ENCODE data around the gene HBZ. TPM values are rescaled to one million over a fixed set of nuclear protein-coding genes. Genes with fewer than 3 reads are reported as not detected.
"Not testable (repeated sequence)": the region's sequence is repeated elsewhere in the genome, so short reads cannot be mapped to it uniquely, and the experiment has no call there.

Gene HBZ
- 1 to 10 TPM in 3 of 4 donors, under 1 TPM in 1; 0.74 to 9.7 (median 3.0) TPM for polyA plus RNA-seq (ENCODE audit: insufficient read length in 4 of 4)

DNA sequence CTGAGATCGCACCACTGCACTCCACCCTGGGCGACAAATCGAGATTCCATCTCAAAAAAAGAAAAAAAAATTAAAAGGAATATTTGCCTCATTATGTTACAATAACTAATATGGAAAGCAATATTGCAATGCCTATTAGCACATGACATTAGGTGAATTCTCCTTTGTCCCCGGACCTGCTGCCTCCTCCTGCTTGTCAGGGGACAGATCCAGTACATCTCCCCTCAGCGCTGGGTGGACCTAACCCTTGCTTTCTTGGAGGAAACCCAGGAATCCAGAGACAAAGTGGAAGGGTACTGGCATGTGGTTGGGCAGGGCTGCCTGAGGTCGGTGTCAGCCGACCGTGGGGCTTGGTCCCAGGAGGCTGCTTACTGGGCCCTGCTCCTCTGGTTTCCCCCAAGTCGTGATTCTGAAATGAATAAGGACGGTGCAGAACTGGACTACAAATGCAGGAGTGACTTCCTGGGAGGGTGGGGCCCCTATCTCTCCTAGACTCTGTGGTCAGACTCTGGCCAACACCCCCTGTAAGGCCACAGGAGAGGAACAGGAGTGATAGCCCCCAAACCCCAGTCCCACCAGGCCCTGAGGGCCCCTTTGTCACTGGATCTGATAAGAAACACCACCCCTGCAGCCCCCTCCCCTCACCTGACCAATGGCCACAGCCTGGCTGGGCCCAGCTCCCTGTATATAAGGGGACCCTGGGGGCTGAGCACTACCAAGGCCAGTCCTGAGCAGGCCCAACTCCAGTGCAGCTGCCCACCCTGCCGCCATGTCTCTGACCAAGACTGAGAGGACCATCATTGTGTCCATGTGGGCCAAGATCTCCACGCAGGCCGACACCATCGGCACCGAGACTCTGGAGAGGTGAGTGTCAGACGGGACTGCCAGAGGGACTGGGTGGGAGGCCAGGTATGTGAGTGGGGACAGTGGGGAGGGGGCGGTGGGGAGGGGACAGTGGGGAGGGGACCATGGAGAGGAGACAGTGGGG lies at the start of gene HBZ:
TSS of gene HBZ (plus strand) at position 504 of the 988 bp plus-strand sequence. CDS start at position 770, 266 bp downstream.
- no peak for DNase-seq (ENCODE audit: low read depth in 4 of 4, low spot score in 3 of 4)

DNA sequence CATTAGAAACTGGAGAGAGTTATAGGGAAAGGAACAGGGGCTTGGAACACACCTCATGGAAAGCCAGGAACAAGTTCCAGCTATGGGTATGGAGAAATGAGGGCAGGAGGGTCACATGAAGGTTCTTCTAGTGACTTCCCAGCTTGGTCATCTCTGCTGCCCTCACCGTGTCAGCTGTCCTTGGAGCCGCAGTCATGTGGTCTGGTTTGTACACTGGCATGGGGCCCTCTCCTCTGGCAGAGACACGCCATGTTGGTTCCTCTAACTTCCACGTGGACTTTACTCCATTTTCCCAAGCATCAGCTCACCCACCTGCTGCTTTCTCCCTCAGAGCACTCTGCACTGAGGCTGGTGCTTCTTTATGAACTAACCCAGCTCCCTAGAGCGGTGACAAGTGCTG lies 48.1 kb upstream of the HBZ start:
- DNase-seq (ENCODE audit: low read depth in 4 of 4, low spot score in 3 of 4): no peak

DNA sequence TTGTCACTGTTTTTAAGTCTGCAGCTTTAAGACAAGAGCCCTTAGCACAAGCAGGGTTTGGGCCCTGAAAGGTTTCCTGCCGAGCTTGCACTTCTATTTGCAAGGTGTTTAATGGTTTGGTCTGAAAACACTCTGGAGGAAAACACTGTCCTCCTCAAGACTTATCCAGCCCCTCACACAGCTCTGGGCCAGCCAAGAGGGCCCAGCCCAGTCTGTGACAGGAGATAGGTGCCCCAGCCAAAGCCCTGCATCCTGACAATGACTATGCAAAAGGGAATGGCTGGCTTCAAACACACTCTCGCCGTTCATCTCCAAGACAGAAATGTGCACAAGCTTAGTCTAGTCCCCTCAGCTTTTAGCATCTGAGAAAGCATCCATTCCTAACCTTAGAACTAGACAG lies 47.5 kb upstream of the HBZ start:
- no peak for DNase-seq (ENCODE audit: low read depth in 4 of 4, low spot score in 3 of 4)

DNA sequence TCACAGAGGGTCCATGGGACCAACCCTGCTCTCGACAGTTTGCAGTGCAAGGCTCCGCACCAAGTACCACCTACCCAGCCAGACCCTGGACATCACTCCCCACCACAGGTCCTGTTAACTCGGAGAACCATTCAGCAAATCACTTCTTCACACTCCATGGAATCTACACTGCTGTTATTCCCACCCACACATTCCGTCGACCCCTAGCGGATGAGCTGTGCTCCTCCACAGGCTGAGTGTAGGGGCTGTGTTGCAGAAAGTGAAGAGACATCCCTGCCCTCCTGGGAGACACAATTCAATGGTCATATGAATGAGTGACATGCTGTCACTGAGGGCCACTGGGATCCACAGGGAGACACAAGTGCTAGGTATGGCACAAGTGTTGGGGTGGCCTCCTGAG lies 46.9 kb upstream of the HBZ start:
- no peak for DNase-seq (ENCODE audit: low read depth in 4 of 4, low spot score in 3 of 4)

DNA sequence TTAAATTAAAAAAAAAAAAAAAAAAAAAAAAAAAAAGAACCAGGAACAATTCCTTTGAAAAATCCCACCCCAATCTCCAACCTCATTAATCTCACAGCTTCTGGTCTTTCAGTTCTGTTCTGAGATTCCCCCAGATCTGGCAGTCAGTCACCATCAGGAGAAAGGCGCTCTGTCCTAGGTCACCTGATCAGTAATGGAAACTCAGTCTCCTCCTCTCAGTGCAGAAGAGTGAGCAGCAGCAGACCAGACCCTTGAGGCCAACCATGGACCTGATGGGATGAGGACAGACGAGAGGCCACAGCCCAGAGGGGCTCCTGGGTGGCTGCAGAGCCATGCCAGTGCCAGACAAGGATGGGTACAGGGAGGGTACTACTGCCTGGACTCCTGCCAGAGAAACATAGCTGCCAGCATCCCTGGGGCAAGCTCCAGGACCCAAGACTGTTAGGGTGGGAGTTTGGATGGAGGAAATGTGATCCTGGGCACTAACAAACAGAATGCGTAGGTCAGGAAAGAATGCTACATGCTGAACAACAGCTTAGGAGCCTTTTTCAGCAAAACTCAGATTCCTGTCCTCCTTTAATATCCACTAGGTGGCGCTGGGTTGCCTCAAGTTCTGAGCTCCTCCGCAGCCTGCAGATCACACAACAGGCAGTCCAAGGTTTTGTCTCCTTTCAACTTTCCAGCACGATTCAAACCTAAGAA lies 45.7 kb upstream of the HBZ start:
- DNase-seq (ENCODE audit: low read depth in 4 of 4, low spot score in 3 of 4): peak; percentile 56 to 65 (median 61)

DNA sequence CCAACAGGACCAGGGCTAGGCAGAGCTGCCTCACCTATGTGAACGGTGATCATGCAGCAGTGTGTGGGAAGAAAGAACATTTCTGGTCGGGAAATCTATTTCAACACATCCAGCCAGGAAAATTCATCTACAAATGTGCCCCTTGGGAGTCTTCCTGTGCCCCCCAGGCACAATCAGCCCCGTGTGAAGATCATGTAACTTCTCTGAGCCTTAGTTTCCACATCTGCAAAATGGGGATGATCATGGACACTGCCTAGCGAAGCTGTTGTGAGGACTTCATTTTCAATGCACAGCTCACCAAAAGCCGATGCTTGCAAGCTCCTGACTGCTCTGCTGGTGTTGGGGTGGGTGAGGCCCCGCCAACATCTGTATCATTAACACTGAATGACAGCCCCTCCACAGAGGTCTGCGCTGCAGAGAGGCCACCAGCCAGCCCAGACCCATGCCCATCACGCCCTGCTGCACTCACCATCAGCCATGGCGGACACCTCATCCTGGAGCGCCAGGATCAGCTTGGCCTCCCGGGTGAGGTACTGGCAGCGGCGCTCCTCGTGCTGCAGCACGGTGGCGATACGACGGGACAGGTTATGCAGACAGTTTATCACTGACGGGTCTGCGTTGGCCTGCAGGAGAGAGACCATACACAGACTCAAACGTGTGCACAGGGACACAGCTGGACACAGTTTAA lies 40.1 kb upstream of the HBZ start:
- no peak for DNase-seq (ENCODE audit: low read depth in 4 of 4, low spot score in 3 of 4)

DNA sequence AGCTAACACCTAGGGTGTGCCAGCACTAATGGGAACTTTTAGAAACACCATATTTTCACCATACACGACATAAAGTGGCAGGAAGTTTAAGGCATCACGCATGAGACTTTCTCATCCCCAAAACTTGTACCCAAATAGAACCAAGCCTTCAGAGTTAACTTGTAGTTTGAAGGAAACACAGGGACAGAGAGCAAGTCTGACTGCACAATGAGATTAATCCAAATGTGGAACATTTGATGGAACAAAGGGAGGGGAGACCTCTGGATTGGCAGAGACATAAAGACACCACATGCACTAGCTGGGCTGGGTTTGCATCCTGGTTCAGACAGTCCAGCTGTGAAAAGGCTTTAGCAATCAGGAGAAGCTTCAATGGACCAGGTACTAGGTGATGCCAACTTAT lies 38.1 kb upstream of the HBZ start:
- no peak for DNase-seq (ENCODE audit: low read depth in 4 of 4, low spot score in 3 of 4)

DNA sequence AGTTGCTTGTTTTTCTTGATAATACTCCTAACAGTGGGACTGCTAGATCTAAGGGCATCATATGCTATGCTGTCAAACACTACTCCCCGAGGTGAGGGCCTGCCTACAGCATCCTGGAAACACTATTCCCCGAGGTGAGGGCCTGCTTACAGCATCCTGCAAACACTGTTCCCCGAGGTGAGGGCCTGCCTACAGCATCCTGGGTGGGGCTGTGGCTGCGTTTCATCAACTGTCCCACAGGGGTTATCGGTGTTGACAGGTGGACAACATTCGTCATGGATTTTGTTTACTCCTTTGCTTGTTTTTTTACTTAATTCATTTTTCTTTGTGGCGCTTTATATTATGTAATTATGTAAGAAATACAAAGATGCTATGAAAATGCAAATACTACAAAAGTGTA lies 36.4 kb upstream of the HBZ start:
- no peak for DNase-seq (ENCODE audit: low read depth in 4 of 4, low spot score in 3 of 4)

DNA sequence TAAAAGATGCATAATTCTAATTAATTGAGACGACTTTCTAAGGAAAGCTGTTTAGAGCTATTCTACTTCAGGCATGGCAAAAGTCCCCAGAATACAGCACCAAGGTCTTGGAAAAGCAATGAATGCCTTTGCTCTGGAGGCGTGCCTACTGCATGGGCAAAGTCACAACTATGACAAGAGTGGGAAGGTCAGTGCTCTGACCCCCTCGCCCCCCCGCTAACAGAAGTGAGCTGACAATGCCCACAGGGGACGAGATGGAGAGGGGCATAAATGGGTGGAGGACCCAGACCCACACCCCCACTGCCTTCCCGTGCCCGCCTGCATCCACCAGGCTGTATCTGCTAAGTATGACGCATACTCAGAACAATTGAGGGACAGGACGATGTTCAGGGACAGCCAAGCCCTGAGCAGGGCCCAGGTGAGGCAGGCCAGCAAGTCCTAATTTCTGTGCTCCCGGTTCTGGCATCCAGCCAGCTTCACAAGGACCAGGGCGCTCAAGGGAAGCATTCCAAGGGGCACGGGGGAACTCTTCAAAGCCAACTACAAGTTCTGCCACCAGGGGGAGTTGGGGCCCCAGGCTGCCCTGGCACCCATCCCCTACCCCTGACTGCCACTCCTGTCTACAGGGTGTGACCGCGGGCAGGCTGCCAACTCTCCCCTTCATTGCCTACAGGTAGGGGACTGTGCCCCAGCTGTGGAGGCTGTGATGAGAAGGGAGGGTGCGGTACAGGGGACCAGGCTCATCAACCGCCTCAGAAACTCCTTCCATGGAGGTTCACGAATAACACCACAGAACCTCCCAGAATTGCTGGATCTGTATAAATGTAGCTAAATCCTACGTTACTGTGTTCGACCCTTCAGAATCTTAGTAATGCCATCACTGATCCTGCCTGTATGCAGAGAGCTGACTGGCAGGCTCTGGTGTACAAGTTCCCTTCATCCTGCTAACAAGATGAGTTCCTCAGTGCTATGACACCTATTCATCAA lies 34.8 kb upstream of the HBZ start:
- peak in 1 of 4 donors; percentile 57 for DNase-seq (ENCODE audit: low read depth in 4 of 4, low spot score in 3 of 4)

DNA sequence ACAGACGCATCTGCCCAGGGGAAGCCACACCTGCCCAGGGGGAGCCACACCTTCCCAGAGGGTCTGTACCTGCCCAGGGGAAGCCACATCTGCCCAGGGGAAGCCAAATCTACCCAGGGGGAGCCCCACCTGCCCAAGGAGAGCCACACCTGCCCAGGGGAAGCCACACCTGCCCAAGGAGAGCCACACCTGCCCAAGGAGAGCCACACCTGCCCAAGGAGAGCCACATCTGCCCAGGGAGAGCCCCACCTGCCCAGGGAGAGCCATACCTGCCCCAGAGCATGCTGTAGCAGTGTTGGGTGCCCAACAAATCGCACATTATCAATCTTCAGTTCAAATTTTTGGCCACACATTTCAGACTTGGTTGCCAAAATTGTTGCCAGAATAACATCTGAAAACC lies 33.6 kb upstream of the HBZ start:
- DNase-seq (ENCODE audit: low read depth in 4 of 4, low spot score in 3 of 4): no peak

DNA sequence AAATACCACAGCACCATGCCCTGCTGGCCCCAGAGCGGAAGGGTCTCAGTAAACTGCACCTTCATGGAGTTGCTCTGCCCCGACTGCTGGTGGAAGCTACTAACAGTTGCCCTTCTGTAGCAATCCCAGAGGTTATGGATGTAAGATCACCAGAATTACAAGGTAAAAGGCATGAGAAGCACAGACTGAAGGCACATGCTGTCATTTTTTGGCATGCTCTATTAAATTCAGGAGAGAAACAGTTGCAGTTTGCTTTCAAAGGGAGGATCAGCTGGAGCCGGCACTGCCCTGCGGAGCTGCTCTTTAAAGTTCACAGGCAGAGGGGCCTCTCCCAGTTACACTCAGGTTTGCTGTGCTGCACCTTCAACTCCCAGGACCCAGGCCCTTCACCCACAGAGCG lies 33.1 kb upstream of the HBZ start:
- DNase-seq (ENCODE audit: low read depth in 4 of 4, low spot score in 3 of 4): no peak

DNA sequence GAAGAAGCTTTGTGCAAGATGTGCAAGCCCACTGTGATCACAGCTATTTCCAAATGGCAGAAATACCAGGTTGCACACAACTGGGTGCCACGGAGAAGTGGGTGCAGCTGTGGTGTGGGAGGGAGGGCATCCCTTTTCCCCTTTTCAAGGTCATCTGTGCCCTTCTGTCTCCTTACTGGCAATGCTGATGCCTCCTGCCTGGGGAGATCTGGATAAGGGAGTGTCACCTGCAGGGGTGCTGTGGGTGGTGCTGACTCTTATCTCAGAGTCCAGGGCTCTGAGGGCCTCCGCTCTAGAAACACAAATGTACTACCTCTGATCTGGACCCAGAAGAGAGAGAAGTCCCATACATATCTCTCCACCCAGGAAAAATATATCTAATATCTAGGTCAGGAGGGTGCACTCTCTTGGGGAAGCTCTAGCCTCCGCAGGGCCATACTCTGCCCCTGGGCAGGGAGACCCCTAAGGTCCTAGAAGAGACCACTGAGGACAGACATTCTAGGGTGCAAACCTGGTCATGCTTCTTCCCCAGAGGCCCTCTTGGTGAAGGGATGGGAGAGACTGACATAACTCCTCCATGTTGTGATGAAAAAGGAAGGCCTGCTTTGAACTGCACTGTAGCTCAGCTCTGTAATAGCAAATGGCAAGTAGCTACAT lies 32.5 kb upstream of the HBZ start:
- no peak for DNase-seq (ENCODE audit: low read depth in 4 of 4, low spot score in 3 of 4)

DNA sequence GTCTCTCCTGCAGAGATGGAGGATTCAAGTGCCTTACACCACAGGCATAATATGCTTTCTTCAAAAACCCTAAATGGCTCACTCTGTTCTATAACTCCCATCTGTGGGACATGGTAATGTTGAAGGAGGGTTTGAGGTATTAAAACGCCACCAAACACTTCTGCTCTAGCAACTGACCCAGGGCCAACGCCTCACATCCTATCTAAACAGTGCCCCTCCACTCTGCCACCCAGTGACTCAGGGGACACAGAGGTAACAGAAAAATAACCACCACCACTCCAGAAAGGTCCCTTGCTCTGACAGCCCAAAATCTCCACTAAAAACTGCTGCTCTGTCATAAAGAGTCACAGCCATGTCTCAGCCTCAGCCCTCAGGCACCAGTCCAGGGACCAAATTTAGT lies 31.7 kb upstream of the HBZ start:
- no peak for DNase-seq (ENCODE audit: low read depth in 4 of 4, low spot score in 3 of 4)

DNA sequence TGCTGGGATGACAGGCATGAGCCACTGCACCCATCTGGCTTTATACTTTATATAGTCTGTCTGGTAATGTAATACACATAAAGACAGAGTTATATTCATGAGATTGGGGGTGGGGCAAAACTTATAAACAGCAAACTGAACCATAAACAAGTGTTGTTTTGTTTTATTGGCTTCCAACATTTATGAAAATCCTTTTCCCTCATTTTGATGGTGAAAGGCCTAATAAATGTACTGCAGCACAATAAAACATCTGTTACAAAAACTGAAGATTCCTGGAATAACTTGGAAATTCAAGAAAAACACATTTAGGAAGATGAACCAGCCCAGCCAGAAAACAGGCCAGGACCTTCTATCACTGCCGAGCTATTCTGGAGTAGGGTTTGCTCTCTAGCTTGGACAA lies 30.1 kb upstream of the HBZ start:
- no peak for DNase-seq (ENCODE audit: low read depth in 4 of 4, low spot score in 3 of 4)

DNA sequence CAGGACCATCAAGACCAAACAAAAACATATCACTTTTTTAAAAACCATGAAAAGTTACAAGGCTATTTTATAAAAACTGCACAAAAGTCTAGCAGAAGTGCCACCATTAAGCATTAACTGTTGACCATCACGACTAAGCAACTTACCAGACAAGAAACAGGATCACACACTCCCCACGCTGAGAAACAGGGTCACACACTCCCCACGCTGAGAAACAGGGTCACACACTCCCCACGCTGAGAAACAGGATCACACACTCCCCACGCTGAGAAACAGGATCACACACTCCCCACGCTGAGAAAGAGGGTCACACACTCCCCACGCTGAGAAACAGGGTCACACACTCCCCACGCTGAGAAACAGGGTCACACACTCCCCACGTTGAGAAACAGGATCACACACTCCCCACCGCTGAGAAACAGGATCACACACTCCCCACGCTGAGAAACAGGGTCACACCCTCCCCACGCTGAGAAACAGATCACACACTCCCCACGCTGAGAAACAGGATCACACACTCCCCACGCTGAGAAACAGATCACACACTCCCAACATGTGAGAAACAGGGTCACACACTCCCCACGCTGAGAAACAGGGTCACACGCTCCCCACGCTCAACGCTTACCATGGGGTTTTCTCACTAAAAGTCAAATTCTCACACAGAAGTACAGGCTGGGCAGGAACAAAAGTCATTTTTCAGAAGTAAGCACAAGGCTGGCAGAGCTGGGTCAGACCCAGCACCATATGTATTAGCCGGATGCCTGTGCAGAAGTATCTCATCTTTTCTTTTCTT lies 28.7 kb upstream of the HBZ start:
- not testable (repeated sequence) for DNase-seq (ENCODE audit: low read depth in 4 of 4, low spot score in 3 of 4)

DNA sequence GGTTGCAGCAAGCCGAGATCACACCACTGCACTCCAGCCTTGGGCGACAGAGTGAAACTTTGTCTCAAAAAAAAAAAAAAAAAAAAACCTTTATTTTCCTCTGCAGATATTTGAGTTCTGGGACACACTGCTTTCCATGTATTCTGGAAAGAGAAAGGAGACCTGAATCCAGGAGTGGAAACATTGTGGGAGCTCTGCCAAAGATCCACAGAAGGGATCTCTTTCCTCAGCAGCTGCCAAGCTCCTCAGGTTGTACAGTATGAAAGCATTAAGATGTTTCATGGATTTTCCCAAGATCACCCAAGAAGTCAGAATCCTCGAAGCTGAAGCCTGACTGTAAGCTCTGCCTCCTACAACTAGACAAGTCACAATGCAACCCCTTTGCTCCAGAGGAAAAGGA lies 27.4 kb upstream of the HBZ start:
- DNase-seq (ENCODE audit: low read depth in 4 of 4, low spot score in 3 of 4): no peak

DNA sequence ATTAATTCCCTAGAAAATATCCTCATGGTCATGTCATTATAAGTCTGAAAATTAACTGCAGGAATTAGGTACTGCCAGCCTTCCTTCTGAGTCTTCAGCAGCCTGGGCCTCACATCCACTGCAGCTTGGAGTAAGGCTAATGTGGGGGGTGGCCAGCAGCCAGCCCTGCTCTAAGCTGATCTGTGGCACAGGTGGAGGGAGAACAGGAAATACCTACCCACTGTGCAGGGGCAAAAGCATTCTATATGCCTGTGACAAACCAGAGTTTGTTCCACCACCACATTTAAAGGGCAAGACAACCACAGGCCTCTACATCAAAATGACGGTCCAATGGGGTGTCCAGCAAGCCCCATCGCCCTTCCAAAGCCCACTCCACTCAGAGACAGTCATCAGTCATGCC lies 23.4 kb upstream of the HBZ start:
- DNase-seq (ENCODE audit: low read depth in 4 of 4, low spot score in 3 of 4): no peak

DNA sequence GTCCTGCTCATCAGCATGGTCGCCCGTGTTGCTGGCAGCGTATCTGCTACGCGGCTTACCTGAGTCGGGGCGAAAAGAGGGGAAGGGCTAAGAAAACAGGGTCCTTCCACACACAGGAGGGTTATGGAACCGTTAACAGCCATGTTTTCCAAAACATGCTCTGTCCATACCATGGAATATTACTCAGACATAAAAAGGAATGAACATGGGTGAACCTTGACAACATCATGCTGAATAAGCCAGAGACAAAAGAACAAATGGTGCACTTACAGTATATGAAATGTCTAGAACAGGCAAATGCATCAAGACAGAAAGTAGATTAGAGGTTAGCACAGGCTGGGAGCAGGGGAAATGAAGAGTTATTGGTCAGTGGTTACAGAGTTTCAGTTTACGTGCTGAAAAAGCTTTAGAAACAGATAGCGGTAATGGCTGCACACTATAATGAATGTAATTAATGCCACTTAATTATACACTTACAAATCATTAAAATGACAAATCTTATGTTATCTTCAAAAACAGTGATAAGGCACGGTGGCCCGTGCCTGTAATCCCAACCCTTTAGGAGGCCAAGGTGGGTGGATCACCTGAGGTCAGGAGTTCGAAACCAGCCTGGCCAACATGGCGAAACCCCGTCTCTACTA lies 21.8 kb upstream of the HBZ start:
- DNase-seq (ENCODE audit: low read depth in 4 of 4, low spot score in 3 of 4): no peak

Data from left renal pelvis (tissue), 4 donors.